Neural progenitor cell (in vitro differentiated cells): ENCODE results near the gene MIPEP.

Source experiments
- CTCF ChIP-seq: fragments of 200-600 bp; sonication (generic); IDR thresholded peaks from 2 replicates; pipeline ENCODE4 v1.5.1; 2017; ENCODE audit warnings: antibody characterized with exemption, mild to moderate bottlenecking
- EZH2 ChIP-seq: fragments of 200-600 bp; sonication (generic); IDR thresholded peaks from 2 replicates; pipeline ENCODE4 v1.6.1; 2017; ENCODE audit warnings: antibody characterized with exemption, mild to moderate bottlenecking, moderate library complexity

DNA sequence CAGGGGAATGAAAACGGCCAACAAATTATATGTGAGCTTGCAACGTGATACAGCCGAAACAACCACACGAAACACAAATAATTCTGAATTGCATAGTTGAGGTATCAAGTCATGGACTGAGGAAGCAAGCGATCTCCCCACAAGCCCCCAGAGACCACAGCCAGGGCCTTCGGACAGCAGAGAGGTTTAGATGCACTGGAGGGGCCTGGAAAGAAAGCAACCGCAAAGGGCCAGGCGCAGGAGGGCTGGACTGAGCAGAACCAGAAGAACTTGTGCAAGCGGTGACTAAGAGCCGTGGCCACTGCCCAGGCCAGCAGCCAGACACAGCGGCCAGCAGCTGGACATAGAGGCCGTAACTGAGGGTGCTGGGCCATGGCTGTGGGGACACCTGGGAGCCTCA, 187.6 kb downstream of the MIPEP start:
- no peak for TF ChIP-seq CTCF
- TF ChIP-seq EZH2: no peak
